ENCODE measurements around the gene ZP1. TPM values are rescaled to one million over a fixed set of nuclear protein-coding genes. Genes with fewer than 3 reads are reported as not detected.
A peak's percentile ranks its signal among the peaks of the same experiment; 100 is the strongest.

Gene ZP1
- total RNA-seq, 2 donors from 2014 or later = 0.35 TPM; not detected in 1

DNA sequence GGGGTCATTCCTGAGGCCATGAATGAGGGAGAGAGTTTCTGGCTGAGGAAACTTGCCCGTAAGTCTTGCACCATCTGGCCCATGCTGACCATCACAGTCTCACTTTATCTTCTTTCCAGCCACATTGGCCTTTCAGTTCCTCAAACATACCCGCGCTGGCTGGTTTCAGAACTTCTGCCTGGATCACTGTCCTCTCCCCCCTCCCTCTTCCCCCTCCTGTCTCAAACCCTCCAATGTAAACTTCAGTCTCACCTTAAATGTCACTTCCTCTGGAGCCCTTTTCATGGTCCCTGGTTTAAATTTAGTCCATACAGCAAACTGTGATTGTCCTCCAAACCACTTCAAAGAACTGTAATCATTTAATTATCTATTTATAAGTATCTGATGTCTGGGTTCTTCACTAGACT is 42.9 kb downstream of the ZP1 start:
- H3K27ac ChIP-seq = no peak overlapping the region
- intact Hi-C loops (cut with DNase I) = no loop called here
- no peak overlapping the region for H3K9ac ChIP-seq (ENCODE audit: low read depth in 2 of 2, low read length in 2 of 2)
- H3K4me1 ChIP-seq = no peaks in the 10 kb centered on the region
- DNase-seq = no peak
- H3K27me3 ChIP-seq = no peaks in the 10 kb centered on the region
- H3K36me3 ChIP-seq = no peaks in the 10 kb centered on the region
- no peaks in the 10 kb centered on the region for H3K9me3 ChIP-seq
- TF ChIP-seq, protein P1, sequence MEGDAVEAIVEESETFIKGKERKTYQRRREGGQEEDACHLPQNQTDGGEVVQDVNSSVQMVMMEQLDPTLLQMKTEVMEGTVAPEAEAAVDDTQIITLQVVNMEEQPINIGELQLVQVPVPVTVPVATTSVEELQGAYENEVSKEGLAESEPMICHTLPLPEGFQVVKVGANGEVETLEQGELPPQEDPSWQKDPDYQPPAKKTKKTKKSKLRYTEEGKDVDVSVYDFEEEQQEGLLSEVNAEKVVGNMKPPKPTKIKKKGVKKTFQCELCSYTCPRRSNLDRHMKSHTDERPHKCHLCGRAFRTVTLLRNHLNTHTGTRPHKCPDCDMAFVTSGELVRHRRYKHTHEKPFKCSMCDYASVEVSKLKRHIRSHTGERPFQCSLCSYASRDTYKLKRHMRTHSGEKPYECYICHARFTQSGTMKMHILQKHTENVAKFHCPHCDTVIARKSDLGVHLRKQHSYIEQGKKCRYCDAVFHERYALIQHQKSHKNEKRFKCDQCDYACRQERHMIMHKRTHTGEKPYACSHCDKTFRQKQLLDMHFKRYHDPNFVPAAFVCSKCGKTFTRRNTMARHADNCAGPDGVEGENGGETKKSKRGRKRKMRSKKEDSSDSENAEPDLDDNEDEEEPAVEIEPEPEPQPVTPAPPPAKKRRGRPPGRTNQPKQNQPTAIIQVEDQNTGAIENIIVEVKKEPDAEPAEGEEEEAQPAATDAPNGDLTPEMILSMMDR (IDR thresholded peaks at IDR 0.05) = no peak
- no peak overlapping the region for H3K4me3 ChIP-seq

DNA sequence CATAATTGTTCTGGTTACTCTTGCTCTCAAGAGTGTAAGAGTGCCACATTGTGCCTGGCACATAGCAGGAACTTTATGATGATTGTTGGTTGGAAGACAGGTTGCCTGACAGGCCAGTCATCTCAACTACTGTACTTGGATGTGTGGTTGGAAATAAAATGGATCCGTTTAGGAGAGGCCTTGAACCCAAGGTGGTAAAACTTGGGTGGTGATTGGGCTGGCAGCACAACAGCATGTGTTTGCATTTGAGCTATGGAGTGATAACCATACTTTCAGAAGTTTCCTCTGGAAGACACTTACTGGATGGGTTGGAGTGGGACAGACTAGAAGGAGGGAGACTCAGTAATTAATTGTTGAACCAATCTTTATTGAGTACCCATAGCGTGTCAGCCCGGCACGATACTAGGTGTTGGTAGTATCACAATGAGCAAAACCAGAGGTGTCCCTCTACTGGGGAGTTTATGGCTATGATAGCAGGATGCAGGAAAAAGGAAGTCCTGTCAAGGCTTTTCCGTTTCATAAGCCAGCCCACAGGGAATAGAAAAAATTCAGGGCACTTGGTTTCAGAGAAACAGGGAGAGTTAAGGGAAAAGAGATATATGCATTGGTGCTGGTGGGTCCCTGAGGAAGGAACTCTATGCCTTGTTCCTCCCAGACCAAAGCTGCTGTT is 43.5 kb downstream of the ZP1 start:
- peaks cover 4% of the 10 kb centered on the region for H3K4me1 ChIP-seq
- H3K27me3 ChIP-seq = no peaks in the 10 kb centered on the region
- no peaks in the 10 kb centered on the region for H3K36me3 ChIP-seq
- H3K4me3 ChIP-seq = no peak overlapping the region
- no peaks in the 10 kb centered on the region for H3K9me3 ChIP-seq
- intact Hi-C loops (cut with DNase I) = no loop called here
- TF ChIP-seq, protein P1 (IDR thresholded peaks at IDR 0.05) = no peak
- no peak for DNase-seq
- no peak overlapping the region for H3K27ac ChIP-seq
- no peak overlapping the region for H3K9ac ChIP-seq (ENCODE audit: low read depth in 2 of 2, low read length in 2 of 2)

DNA sequence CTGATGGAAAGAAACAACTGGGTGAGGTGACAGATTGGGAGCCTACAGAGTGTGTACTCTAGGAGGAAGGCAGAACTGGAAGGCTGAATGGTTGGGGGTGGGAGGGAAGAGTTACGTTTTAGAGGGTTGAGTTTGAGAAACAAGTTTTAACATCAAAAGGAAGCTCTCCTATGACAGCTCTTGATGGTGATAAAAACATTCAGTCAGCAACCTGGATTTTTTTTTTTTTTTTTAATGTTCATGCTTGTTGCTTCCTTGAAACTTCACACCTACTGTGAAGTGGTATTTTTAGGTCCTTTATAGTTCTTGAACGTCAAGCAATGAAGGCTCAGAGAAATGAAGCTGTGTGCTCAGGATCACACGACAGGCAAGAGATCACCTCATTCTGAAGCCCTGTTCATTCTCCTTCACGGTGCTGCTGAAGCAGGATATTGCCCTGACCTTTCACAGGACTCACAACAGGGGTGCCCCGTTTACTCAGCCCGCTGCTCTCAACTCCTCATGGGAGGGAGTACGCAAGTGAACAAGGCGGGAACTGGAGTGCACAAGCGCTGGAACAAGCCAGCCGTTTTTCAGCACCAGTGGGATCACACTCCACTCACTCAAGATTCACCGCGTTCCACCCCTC is 45.0 kb downstream of the ZP1 start:
- intact Hi-C loops (cut with DNase I) = no loop called here
- no peak for DNase-seq
- H3K4me1 ChIP-seq = peaks cover 4% of the 10 kb centered on the region
- no peaks in the 10 kb centered on the region for H3K27me3 ChIP-seq
- H3K9me3 ChIP-seq = no peaks in the 10 kb centered on the region
- H3K4me3 ChIP-seq = no peak overlapping the region
- no peak overlapping the region for H3K27ac ChIP-seq
- TF ChIP-seq, protein P1 (IDR thresholded peaks at IDR 0.05) = no peak
- no peak overlapping the region for H3K9ac ChIP-seq (ENCODE audit: low read depth in 2 of 2, low read length in 2 of 2)
- H3K36me3 ChIP-seq = no peaks in the 10 kb centered on the region

DNA sequence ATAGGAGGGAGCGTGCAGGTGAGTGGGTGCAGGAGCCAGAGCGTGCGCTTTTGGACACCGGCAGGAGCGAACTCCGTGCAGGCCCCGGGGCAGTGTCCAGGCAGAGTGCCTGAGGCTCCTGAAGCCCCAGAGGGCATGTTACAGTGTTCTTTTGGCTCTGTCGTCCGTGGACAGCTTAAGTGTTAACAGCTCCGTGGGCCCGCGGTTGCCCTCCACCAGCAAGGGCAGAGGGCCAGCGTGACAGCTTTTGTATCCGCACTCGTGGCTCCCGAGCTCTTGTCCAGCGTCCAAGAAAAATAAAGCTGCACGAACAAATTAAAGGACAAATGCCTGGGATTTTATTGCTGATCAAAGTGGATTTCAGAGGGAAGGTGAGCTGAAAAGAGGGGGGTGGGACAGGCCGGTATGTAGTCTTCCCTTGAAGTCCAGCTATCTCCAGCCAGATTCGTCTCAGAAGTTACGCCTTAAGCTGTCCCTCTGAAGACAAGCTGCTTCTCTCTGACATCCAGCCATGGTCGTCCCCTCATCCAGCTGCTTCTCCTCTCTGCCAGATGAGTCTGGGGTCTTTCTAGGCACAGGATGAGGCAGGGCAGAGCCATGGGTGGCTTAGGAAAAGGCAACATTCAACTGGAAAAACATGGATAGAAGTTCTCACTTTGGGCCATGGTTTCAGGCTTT is 45.6 kb downstream of the ZP1 start:
- Histone ChIP-seq H3K4me1 (peaks cover 4% of the 10 kb centered on the region), H3K9me3 (no peaks in the 10 kb centered on the region), H3K27me3 (no peaks in the 10 kb centered on the region), H3K4me3 (peak overlapping the region; percentile 78), H3K27ac (peak overlapping the region; percentile 73), H3K9ac (ENCODE audit: low read depth in 2 of 2, low read length in 2 of 2) (peak overlapping the region; percentile 88 to 90), H3K36me3 (no peaks in the 10 kb centered on the region)
- TF ChIP-seq, protein P1 (IDR thresholded peaks at IDR 0.05) = no peak
- DNase-seq = no peak
- intact Hi-C loops (cut with DNase I) = no loop called here

DNA sequence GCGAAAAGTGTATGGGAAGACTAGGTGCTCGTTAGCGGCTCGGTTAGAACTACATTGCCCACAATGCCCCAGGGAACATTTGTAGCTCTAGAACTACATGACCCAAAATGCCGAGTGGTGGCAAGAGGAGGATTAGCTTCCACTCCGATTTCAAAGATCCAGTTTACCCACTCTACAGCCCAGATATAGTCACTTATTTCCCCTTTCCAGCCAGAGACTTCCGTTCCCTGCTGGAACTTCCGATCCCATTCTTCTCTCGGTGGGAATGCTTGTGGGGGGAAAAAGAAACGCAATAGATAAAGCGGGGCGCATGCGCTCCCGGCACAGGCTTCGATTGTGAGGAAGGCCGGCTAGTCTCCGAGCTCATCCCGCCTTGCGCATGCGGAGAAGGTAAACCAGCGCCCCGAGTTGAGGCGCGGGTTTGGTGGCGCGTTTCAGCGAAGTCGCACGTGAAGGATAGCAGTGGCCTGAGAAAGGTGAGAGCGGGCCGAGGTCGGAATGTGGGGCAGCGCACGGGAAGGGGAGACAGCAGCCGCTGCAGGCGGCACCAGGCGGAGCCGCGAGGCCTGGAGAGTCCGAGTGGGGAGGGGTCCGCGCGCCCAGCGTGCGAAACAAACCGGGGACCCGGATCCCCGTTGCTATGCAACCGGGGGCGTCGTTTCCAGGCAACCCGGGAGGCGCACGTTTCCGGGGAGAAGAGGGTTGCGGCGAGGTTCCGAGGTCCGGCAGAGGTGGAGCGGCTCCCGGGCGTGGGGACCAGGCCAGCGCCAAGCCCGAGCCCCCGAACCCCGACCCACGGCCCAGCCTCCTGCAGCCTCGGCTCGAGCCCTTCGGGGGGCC is 46.7 kb downstream of the ZP1 start, which contains the start of gene TMEM109:
Gene TMEM109, plus strand, starts transcription at position 366 of the 840 bp plus-strand sequence. CDS start 5,536 bp downstream, outside the sequence.
- DNase-seq = peak; percentile 91
- Histone ChIP-seq H3K27me3 (no peaks in the 10 kb centered on the region), H3K4me1 (peaks cover 4% of the 10 kb centered on the region), H3K9me3 (no peaks in the 10 kb centered on the region), H3K27ac (peak within 1 kb of the TSS; percentile 73), H3K9ac (ENCODE audit: low read depth in 2 of 2, low read length in 2 of 2) (peak within 1 kb of the TSS; percentile 88 to 90), H3K36me3 (no peaks in the 10 kb centered on the region), H3K4me3 (peak within 1 kb of the TSS; percentile 78)
- TF ChIP-seq, protein P1 (IDR thresholded peaks at IDR 0.05) = no peak
- intact Hi-C loops (cut with DNase I) = no loop called here

Data from colonic mucosa (tissue), 4 donors.